ENCODE measurements around the gene TDRD7.

The TDRD7 gene

DNA sequence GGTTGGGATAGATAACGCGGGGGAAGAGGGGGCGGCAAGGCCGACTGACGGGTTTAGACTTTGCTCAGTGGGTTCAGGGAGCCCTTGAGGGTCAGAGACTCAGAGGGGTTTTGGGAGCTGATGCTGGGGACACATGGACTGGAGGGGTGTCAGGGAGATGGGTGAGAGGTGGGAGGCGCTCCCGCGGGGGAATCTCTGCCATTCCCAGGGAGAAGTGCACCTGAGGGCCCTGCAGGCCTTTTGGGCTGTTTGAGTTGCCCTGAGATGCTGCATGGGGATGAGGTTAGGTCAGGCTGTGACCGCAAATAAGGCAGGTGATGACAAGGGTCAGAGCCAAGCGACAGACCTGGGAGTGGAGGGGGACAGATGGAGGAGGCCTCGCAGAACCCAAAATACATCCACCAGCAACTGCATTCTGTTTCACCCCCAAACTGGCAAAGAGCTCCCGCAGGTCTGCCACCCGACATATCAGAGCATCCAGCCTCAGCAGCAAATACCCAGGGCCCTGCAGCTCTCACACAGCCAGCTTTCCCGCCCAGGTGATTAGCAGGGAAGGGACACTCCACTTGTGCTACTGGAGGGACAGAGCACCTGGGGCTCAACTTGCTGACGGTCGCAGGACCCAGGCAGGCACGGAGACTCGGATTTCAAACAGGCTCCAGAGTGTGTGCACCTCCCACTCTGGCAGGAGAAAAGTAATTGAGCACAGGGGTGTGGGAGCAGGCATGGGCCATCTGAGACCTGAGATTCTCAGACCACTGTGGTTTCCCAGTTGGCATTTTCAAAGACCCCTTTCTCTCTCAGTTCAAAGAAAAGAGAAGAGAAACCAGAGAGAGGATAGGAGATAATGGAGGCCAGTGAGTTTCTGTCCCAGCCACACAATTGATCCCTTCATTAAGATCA lies 116.0 kb downstream of the TDRD7 start:
- DNase-seq (ENCODE audit: low read depth): no peak
- TF ChIP-seq, protein P1, sequence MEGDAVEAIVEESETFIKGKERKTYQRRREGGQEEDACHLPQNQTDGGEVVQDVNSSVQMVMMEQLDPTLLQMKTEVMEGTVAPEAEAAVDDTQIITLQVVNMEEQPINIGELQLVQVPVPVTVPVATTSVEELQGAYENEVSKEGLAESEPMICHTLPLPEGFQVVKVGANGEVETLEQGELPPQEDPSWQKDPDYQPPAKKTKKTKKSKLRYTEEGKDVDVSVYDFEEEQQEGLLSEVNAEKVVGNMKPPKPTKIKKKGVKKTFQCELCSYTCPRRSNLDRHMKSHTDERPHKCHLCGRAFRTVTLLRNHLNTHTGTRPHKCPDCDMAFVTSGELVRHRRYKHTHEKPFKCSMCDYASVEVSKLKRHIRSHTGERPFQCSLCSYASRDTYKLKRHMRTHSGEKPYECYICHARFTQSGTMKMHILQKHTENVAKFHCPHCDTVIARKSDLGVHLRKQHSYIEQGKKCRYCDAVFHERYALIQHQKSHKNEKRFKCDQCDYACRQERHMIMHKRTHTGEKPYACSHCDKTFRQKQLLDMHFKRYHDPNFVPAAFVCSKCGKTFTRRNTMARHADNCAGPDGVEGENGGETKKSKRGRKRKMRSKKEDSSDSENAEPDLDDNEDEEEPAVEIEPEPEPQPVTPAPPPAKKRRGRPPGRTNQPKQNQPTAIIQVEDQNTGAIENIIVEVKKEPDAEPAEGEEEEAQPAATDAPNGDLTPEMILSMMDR (conservative IDR thresholded peaks at IDR 0.05; ENCODE audit: low read depth, low read length): no peak
- no peak overlapping the region for H3K4me3 ChIP-seq (ENCODE audit: low read depth, low read length)

DNA sequence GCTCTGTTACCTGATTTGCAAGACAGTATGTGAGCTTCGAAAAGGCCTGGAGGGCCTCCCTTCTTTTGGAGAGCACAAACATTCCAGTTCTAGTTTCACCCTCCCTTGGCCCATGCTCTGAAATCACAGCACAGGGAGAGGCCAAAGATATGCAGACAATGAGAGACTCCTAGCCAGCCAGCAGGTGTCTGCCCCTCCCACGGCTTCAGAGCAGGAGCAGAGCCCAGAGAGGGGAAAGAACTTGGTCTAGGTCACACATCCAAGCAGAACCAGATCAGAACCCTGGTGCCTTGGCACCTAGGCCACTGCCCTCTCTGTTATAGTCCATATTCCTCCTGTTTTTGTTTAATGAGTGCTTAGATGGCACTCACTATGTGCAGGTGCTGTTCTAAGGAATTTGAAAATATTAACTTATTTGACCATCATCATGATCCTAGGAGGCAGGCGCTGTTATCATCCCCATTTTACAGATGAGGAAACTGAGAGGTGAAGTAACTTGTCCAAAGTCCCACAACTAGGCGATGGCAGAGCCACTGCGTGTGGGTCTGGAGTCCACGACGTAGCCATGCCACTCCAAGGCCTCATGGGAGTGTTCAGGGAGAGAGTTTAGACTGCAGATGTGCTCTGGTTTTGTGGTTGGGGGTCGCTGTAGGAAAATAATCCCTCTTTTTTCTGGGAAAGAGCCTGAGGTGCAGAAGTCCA lies 116.8 kb downstream of the TDRD7 start:
- no peak for DNase-seq (ENCODE audit: low read depth)
- TF ChIP-seq, protein P1 (conservative IDR thresholded peaks at IDR 0.05; ENCODE audit: low read depth, low read length): no peak
- no peak overlapping the region for H3K4me3 ChIP-seq (ENCODE audit: low read depth, low read length)

DNA sequence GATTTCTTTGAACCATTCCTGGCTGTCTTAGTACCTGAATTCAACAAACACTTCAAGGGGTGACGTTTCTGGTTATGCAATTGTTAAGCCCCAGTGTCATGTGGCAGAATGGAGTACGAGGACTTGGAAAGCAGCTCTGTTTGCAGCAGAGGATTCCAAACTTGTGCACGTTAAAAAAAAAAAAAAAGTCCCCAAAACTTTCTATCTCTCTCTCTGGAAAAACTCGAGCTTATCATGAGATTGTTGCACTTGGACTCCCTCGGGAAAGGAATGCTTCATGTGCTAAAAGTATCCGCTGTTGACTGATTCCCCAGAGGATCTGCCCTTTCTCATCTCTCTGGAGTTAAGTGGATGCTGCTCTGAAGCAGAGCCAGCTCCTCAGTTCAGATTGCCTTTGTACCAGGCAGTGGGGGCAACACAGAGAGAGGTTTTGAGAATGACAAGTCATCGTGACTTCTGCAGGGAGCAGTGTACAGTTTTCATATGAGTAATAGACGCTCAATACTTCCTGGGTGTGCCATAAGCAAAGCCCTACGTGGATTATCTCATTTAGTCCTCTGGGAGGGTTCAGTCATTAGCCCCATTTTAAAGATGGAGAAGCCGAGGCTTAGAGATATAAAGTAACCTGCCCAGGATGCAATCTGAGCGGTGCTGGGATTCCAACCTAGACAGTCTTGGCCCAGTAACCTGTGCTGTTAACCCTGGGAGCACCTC lies 117.6 kb downstream of the TDRD7 start:
- no peak for DNase-seq (ENCODE audit: low read depth)
- H3K4me3 ChIP-seq (ENCODE audit: low read depth, low read length): no peak overlapping the region
- TF ChIP-seq, protein P1 (conservative IDR thresholded peaks at IDR 0.05; ENCODE audit: low read depth, low read length): no peak

DNA sequence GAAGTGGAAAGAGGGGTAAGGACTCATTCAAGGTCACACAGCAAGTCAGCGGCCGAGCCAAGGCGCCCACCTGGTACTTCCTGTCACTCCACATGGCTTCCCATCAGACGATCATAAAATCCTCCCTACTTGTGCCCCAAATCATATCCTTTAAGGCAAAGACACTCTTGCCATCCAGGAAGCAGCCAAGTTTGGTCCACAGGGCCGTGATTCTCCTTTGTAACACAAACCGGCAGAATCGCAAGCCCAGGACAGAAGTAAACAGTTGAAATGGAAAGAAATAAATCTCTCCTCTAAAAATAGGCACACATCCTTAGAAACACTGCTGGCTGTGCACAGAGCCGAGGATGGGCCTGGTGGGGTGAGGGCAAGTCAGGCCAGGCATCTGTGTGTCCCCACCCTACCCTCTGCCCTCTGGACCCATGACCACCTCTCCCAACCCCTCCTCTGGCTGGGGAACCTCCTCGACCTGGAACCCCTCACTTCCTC lies 120.0 kb downstream of the TDRD7 start:
- TF ChIP-seq, protein P1 (conservative IDR thresholded peaks at IDR 0.05; ENCODE audit: low read depth, low read length): no peak
- DNase-seq (ENCODE audit: low read depth): no peak
- no peak overlapping the region for H3K4me3 ChIP-seq (ENCODE audit: low read depth, low read length)

DNA sequence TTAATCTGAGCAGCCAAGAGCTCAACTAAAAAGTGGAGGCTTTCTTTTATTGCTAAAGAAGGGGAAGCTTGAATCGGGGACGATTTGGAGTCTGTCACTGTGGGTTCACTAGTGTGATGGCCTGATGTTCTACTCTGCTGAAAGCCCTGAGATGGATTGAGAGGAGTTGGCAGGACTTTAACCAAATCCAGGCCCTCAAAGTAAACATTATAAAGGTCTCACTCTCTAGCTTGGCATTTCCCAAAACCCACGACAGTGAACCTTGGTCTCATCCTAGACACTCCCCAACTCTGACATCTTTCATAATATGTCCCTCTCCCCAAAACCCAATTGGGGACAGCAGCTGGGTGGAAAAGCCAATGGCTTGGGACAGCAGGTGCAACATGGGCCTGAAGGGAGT lies 122.3 kb downstream of the TDRD7 start:
- TF ChIP-seq, protein P1 (conservative IDR thresholded peaks at IDR 0.05; ENCODE audit: low read depth, low read length): no peak

DNA sequence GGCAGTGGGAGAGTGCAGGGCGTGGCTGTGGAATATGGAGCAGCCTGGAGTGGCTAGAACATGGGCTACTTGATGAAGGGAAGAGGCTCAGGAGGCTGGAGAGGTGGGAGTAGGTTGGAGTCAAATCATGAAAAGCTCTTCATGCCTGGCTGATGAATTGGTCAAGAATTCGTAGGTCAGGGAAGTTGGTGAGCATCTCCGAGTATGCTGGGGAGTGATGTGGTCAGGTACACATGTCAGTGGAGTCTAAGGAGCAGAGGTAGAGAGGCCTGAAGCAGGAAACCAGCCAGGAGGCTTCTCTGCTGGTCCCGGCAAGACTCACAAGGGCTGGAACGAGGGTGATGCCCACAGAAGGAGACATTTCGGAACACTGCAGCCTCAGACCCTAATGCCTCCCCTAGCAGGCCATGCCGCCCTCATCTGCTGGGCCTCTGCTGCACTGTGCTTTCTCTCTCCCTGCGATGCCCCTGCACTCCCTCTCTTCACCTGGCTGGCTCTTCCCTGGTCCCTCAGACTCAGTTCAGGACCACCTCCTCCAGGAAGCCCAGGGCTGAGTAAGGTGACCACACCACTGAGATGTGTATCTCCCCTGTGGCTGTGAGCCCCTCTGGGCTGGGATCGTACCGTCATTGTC lies 123.2 kb downstream of the TDRD7 start:
- H3K4me3 ChIP-seq (ENCODE audit: low read depth, low read length): no peak overlapping the region
- TF ChIP-seq, protein P1 (conservative IDR thresholded peaks at IDR 0.05; ENCODE audit: low read depth, low read length): no peak
- no peak for DNase-seq (ENCODE audit: low read depth)

More for the DNA sequence above, 122.3 kb downstream of the TDRD7 start:
- H3K4me3 ChIP-seq (ENCODE audit: low read depth, low read length): no peak overlapping the region
- no peak for DNase-seq (ENCODE audit: low read depth)

Data from choroid plexus epithelial cell (primary cell).